GM12878 (cell line): ENCODE results near the gene SYMPK. TPM values are rescaled to one million over a fixed set of nuclear protein-coding genes. Genes with fewer than 3 reads are reported as not detected.

ENCODE experiments used
- CBX3 ChIP-seq: fragments of 200-600 bp; sonication (generic); IDR thresholded peaks from 2 replicates; pipeline ENCODE4 v1.6.1; 2016; ENCODE audit warnings: low read depth, borderline replicate concordance
- CREM ChIP-seq: IDR thresholded peaks from 2 replicates; pipeline ENCODE4 v1.6.1; 2014; ENCODE audit warnings: antibody characterized with exemption, low read depth
- EGR1 ChIP-seq, 2 experiments: IDR thresholded peaks; 1 replicate in 1 of 2; 2 replicates in 1 of 2; pipeline ENCODE4 v1.6.1; 2011 to 2012; ENCODE audit warnings: low read depth in 2 of 2, low read length in 2 of 2, borderline replicate concordance in 1 of 2, mild to moderate bottlenecking in 1 of 2, moderate library complexity in 1 of 2
- ELK1 ChIP-seq: IDR thresholded peaks from 2 replicates; pipeline ENCODE4 v1.6.1; 2012; ENCODE audit warnings: low read depth, low read length, improper control_type of control experiment
- HCFC1 ChIP-seq: fragments of 150-350 bp; IDR thresholded peaks from 2 replicates; pipeline ENCODE4 v1.6.1; 2014; ENCODE audit warnings: low read length
- HDGF ChIP-seq: fragments of 450-650 bp; IDR thresholded peaks from 2 replicates; pipeline ENCODE4 v1.6.1; 2016; ENCODE audit warnings: antibody characterized with exemption
- IKZF2 ChIP-seq, 2 experiments: fragments of 450-650 bp; IDR thresholded peaks; 2 replicates each; pipeline ENCODE4 v1.6.1; 2017; ENCODE audit warnings: mild to moderate bottlenecking in 2 of 2, moderate library complexity in 2 of 2
- MAX ChIP-seq: IDR thresholded peaks from 2 replicates; pipeline ENCODE4 v1.6.1; 2012; ENCODE audit warnings: low read depth, low read length, improper control_type of control experiment
- NKRF ChIP-seq: fragments of 450-650 bp; conservative IDR thresholded peaks from 2 replicates; pipeline ENCODE4 v1.6.1; 2017; ENCODE audit warnings: mild to moderate bottlenecking, moderate library complexity
- PML ChIP-seq: IDR thresholded peaks from 2 replicates; pipeline ENCODE4 v1.6.1; 2012; ENCODE audit warnings: low read length, inconsistent platforms
- RFX5 ChIP-seq: IDR thresholded peaks from 2 replicates; pipeline ENCODE4 v1.6.1; 2011; ENCODE audit warnings: low read depth, low read length, improper control_type of control experiment
- RUNX3 ChIP-seq: IDR thresholded peaks from 2 replicates; pipeline ENCODE4 v1.6.1; 2012; ENCODE audit warnings: low read length, inconsistent platforms
- SREBF1 ChIP-seq: IDR thresholded peaks from 2 replicates; pipeline ENCODE4 v1.6.1; 2012; ENCODE audit warnings: mild to moderate bottlenecking, low read length
- TAF1 ChIP-seq: IDR thresholded peaks from 2 replicates; pipeline ENCODE4 v1.6.1; 2011; ENCODE audit warnings: mild to moderate bottlenecking, low read depth, low read length, borderline replicate concordance
- TARDBP ChIP-seq: IDR thresholded peaks from 2 replicates; pipeline ENCODE4 v1.6.1; 2016; ENCODE audit warnings: borderline replicate concordance
- TCF12 ChIP-seq: IDR thresholded peaks from 2 replicates; pipeline ENCODE4 v1.6.1; 2011; ENCODE audit warnings: low read depth, mild to moderate bottlenecking, low read length
- TCF3 ChIP-seq: IDR thresholded peaks from 2 replicates; pipeline ENCODE4 v1.6.1; 2012; ENCODE audit warnings: low read depth, mild to moderate bottlenecking, low read length, borderline replicate concordance; ENCODE audit not compliant: insufficient read depth
- ZNF274 ChIP-seq: IDR thresholded peaks from one replicate; pipeline ENCODE4 v1.8.0; 2011; ENCODE audit not compliant: insufficient read length, insufficient read depth
- polyA plus RNA-seq, 11 experiments: library from polyadenylated mRNA; depleted of rRNA in 4 of 11; unstranded in 6 of 11; stranded (reverse) in 5 of 11; fragments of >200 nt; fragmentation: Nextera tagmentation in 4 of 11; fragmentation: Illumina TruSeq in 1 of 11; extraction: Ambion mirVana in 4 of 11; extraction: Trizol in 1 of 11; gene quantifications; 1 replicate in 1 of 11; 2 replicates in 10 of 11; pipeline versions ENCODE4 v1.2.1 to v1.2.3, GENCODE V29; 2011 to 2016; ENCODE audit warnings: inconsistent platforms in 2 of 11, missing spikeins in 2 of 11, low read depth in 1 of 11
- total RNA-seq, 4 experiments: library from RNA; depleted of rRNA in 3 of 4; stranded (reverse); fragments of >200 nt in 3 of 4; fragmentation: Illumina TruSeq in 1 of 4; extraction: Trizol in 1 of 4; gene quantifications; 2 replicates each; pipeline versions ENCODE4 v1.2.1 to v1.2.3, GENCODE V29; 2013 to 2021
- TF ChIP-seq, protein P1 (sequence below): fragments of 450-650 bp; formaldehyde crosslinking; IDR thresholded peaks from 2 replicates; pipeline ENCODE4 v1.4.0; 2020; ENCODE audit warnings: mild to moderate bottlenecking, moderate library complexity
- TF ChIP-seq, protein P2 (sequence below): fragments of 450-650 bp; IDR thresholded peaks from 2 replicates; pipeline ENCODE4 v1.6.1; 2017; ENCODE audit warnings: borderline replicate concordance

SYMPK gene
- total and polyA plus RNA-seq, 10 of the 15 experiments (the other 5 are each of a cell fraction or from before 2014, with no cell fraction given) = 0.49 to 109 (median 42.5) TPM

GRCh38 chr19:45768984-45769782 is 93.8 kb downstream of the SYMPK start, which contains the start of gene SIX5 (continued):
- TF ChIP-seq, protein P1, sequence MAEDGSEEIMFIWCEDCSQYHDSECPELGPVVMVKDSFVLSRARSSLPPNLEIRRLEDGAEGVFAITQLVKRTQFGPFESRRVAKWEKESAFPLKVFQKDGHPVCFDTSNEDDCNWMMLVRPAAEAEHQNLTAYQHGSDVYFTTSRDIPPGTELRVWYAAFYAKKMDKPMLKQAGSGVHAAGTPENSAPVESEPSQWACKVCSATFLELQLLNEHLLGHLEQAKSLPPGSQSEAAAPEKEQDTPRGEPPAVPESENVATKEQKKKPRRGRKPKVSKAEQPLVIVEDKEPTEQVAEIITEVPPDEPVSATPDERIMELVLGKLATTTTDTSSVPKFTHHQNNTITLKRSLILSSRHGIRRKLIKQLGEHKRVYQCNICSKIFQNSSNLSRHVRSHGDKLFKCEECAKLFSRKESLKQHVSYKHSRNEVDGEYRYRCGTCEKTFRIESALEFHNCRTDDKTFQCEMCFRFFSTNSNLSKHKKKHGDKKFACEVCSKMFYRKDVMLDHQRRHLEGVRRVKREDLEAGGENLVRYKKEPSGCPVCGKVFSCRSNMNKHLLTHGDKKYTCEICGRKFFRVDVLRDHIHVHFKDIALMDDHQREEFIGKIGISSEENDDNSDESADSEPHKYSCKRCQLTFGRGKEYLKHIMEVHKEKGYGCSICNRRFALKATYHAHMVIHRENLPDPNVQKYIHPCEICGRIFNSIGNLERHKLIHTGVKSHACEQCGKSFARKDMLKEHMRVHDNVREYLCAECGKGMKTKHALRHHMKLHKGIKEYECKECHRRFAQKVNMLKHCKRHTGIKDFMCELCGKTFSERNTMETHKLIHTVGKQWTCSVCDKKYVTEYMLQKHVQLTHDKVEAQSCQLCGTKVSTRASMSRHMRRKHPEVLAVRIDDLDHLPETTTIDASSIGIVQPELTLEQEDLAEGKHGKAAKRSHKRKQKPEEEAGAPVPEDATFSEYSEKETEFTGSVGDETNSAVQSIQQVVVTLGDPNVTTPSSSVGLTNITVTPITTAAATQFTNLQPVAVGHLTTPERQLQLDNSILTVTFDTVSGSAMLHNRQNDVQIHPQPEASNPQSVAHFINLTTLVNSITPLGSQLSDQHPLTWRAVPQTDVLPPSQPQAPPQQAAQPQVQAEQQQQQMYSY (CRISPR knock-in tag) = no peak
- peak; percentile 9 to 59; a peak in 1 of 4 replicates for TF ChIP-seq IKZF2 (IDR thresholded peaks at IDR 0.05)
- TF ChIP-seq ELK1 = no peak
- TF ChIP-seq TCF3 = peak; percentile 100
- peak; percentile 99 for TF ChIP-seq TCF12
- peak; percentile 89 for TF ChIP-seq NKRF
- TF ChIP-seq TAF1 = no peak
- TF ChIP-seq HCFC1 = 0 out of 2 replicates have a peak, but pooled peaks have one; percentile 31
- no peak; the same call in none of the 2 replicates for TF ChIP-seq MAX
- TF ChIP-seq TARDBP = 0 out of 2 replicates have a peak, but pooled peaks have one; percentile 47
- TF ChIP-seq ZNF274 = no peak
- peak in 1 of 2 experiments; percentile 83; a peak in 2 of 3 replicates for TF ChIP-seq EGR1 (IDR thresholded peaks at IDR 0.05; ENCODE audit: borderline replicate concordance in 1 of 2, low read depth in 2 of 2, low read length in 2 of 2)
- peak; percentile 74 for TF ChIP-seq RFX5
- 0 out of 2 replicates have a peak, but pooled peaks have one; percentile 47 for TF ChIP-seq PML
- peak; percentile 74 for TF ChIP-seq RUNX3
- peak; percentile 59; the same call in 1 of the 2 replicates for TF ChIP-seq CREM
- TF ChIP-seq CBX3 = no peak
- peak; percentile 17; the same call in 1 of the 2 replicates for TF ChIP-seq HDGF
- TF ChIP-seq SREBF1 = no peak
- TF ChIP-seq, protein P2, sequence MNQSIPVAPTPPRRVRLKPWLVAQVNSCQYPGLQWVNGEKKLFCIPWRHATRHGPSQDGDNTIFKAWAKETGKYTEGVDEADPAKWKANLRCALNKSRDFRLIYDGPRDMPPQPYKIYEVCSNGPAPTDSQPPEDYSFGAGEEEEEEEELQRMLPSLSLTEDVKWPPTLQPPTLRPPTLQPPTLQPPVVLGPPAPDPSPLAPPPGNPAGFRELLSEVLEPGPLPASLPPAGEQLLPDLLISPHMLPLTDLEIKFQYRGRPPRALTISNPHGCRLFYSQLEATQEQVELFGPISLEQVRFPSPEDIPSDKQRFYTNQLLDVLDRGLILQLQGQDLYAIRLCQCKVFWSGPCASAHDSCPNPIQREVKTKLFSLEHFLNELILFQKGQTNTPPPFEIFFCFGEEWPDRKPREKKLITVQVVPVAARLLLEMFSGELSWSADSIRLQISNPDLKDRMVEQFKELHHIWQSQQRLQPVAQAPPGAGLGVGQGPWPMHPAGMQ = no peak
